ENCODE results near the gene PLEKHA5. TPM values are rescaled to one million over a fixed set of nuclear protein-coding genes. Genes with fewer than 3 reads are reported as not detected.

The PLEKHA5 gene
- polyA plus RNA-seq, 3 donors = 0.35 to 0.79 (median 0.41) TPM

- no peak overlapping the region for H3K4me3 Mint-ChIP-seq
- peaks cover 11% of the 10 kb centered on the region for H3K4me1 Mint-ChIP-seq
- peaks cover 6 to 11% of the 10 kb centered on the region in 2 donors for H3K4me1 ChIP-seq (ENCODE audit: control insufficient read depth in 1 of 2, insufficient read depth in 2 of 2, low read length in 2 of 2)
Measured at GRCh38 chr12:19144287-19144686, 14.8 kb downstream of the PLEKHA5 start.

GRCh38 chr12:19144985-19145384, 15.5 kb downstream of the PLEKHA5 start:
- H3K27me3 ChIP-seq (ENCODE audit: control insufficient read depth in 2 of 2, insufficient read depth in 2 of 2, low read length in 2 of 2) = no peaks in the 10 kb centered on the region
- WGBS (ENCODE audit: insufficient coverage) = 83% methylated on average over 1 of the region's 2 CpGs

More at GRCh38 chr12:19144287-19144686, 14.8 kb downstream of the PLEKHA5 start:
- H3K27me3 ChIP-seq (ENCODE audit: control insufficient read depth in 2 of 2, insufficient read depth in 2 of 2, low read length in 2 of 2) = no peaks in the 10 kb centered on the region
- no peaks in the 10 kb centered on the region for H3K79me2 ChIP-seq (ENCODE audit: insufficient read depth, low read length)
- intact Hi-C loops (cut with micrococcal nuclease) = no loop called here
- no peaks in the 10 kb centered on the region for H3K27me3 Mint-ChIP-seq (ENCODE audit: low read depth in 3 of 3)
- H3K27ac ChIP-seq (ENCODE audit: low read depth in 1 of 2, low read length in 2 of 2) = no peak overlapping the region
- no peak overlapping the region for H2AFZ ChIP-seq (ENCODE audit: insufficient read depth, low read depth, low read length, poor library complexity, severe bottlenecking)
- H3K9me3 ChIP-seq (replicated peaks in 1 of 2; ENCODE audit: control insufficient read depth in 1 of 2, insufficient read depth in 1 of 2, low read length in 2 of 2) = no peaks in the 10 kb centered on the region
- no peak overlapping the region for H3K4me3 ChIP-seq (replicated peaks in 1 of 3; ENCODE audit: low read depth in 2 of 3, low read length in 3 of 3)
- no peaks in the 10 kb centered on the region for H3K36me3 ChIP-seq (replicated peaks in 1 of 2; ENCODE audit: control insufficient read depth in 1 of 2, insufficient read depth in 2 of 2, low read length in 2 of 2)
- no peak overlapping the region for H3K4me2 ChIP-seq (replicated peaks; ENCODE audit: extremely low read depth, low read length, poor library complexity, severe bottlenecking)
- no peak for TF ChIP-seq CTCF (IDR thresholded peaks at IDR 0.05)
- 100% methylated on average over 2 of the region's 6 CpGs for WGBS (ENCODE audit: insufficient coverage)
- no peak overlapping the region for H3K27ac Mint-ChIP-seq
- DNase-seq = no peak
- no peak overlapping the region for H3K9ac ChIP-seq (ENCODE audit: insufficient read depth, low read length, poor library complexity, severe bottlenecking)
- H3K36me3 Mint-ChIP-seq = no peaks in the 10 kb centered on the region
- H4K20me1 ChIP-seq (ENCODE audit: insufficient read depth, low read length) = no peaks in the 10 kb centered on the region
- H3K9me3 Mint-ChIP-seq = peaks cover 0 to 2% (median 0%) of the 10 kb centered on the region in 7 donors

More at GRCh38 chr12:19144985-19145384, 15.5 kb downstream of the PLEKHA5 start:
- Histone ChIP-seq H3K4me3 (replicated peaks in 1 of 3; ENCODE audit: low read depth in 2 of 3, low read length in 3 of 3) (no peak overlapping the region), H3K9ac (ENCODE audit: insufficient read depth, low read length, poor library complexity, severe bottlenecking) (no peak overlapping the region), H3K4me2 (replicated peaks; ENCODE audit: extremely low read depth, low read length, poor library complexity, severe bottlenecking) (no peak overlapping the region), H3K79me2 (ENCODE audit: insufficient read depth, low read length) (no peaks in the 10 kb centered on the region), H3K27ac (ENCODE audit: low read depth in 1 of 2, low read length in 2 of 2) (no peak overlapping the region), H2AFZ (ENCODE audit: insufficient read depth, low read depth, low read length, poor library complexity, severe bottlenecking) (no peak overlapping the region), H4K20me1 (ENCODE audit: insufficient read depth, low read length) (no peaks in the 10 kb centered on the region), H3K9me3 (replicated peaks in 1 of 2; ENCODE audit: control insufficient read depth in 1 of 2, insufficient read depth in 1 of 2, low read length in 2 of 2) (no peaks in the 10 kb centered on the region), H3K36me3 (replicated peaks in 1 of 2; ENCODE audit: control insufficient read depth in 1 of 2, insufficient read depth in 2 of 2, low read length in 2 of 2) (no peaks in the 10 kb centered on the region), H3K4me1 (ENCODE audit: control insufficient read depth in 1 of 2, insufficient read depth in 2 of 2, low read length in 2 of 2) (peaks cover 6 to 11% of the 10 kb centered on the region in 2 donors)
- Mint-ChIP-seq H3K4me3 (no peak overlapping the region), H3K27ac (no peak overlapping the region), H3K9me3 (peaks cover 0 to 2% (median 0%) of the 10 kb centered on the region in 7 donors), H3K36me3 (no peaks in the 10 kb centered on the region), H3K4me1 (peaks cover 11% of the 10 kb centered on the region), H3K27me3 (ENCODE audit: low read depth in 3 of 3) (no peaks in the 10 kb centered on the region)
- DNase-seq = no peak
- TF ChIP-seq CTCF (IDR thresholded peaks at IDR 0.05) = no peak
- intact Hi-C loops (cut with micrococcal nuclease) = no loop called here
